OCI-LY7 (cell line): ENCODE results near the gene KRT6A. TPM values are rescaled to one million over a fixed set of nuclear protein-coding genes. Genes with fewer than 3 reads are reported as not detected.

ENCODE experiments used
- BruUV-seq: library from RNA; stranded (reverse); fragments of 400-500 nt; replicated peaks from 2 replicates; lab custom pipeline; 2021; lab: Mats Ljungman, UMichigan
- CTCF ChIA-PET: fragments of 300-600 bp; sonication (Branson Sonifier 250); formaldehyde crosslinking; loops from one replicate; lab custom pipeline; 2022; ENCODE audit warnings: antibody characterized with exemption; ENCODE audit not compliant: unreplicated experiment; lab: Charles Lee
- POLR2A ChIA-PET: fragments of 300-600 bp; sonication (Branson Sonifier 250); formaldehyde crosslinking; loops from one replicate; lab custom pipeline; 2022; ENCODE audit warnings: antibody characterized with exemption; lab: Charles Lee
- DNase-seq: peaks from one replicate; pipeline ENCODE4 v3.0.0-alpha.2; 2015; ENCODE audit warnings: low spot score
- H2AFZ ChIP-seq: fragments of 200-600 bp; sonication (generic), shearing (Covaris generic); 2 replicates; pipeline ENCODE4 v1.6.1; 2014; ENCODE audit warnings: mild to moderate bottlenecking, antibody characterized with exemption, low read length, moderate library complexity
- H3K27ac ChIP-seq: fragments of 200-600 bp; sonication (generic); 2 replicates; pipeline ENCODE4 v1.5.1; 2014; ENCODE audit warnings: mixed run types, low read depth, mild to moderate bottlenecking, moderate library complexity, low read length, inconsistent platforms; ENCODE audit not compliant: poor library complexity, severe bottlenecking
- H3K36me3 ChIP-seq: fragments of 200-600 bp; sonication (generic); 2 replicates; pipeline ENCODE4 v1.6.1; 2014; ENCODE audit warnings: mild to moderate bottlenecking, antibody characterized with exemption, low read length, moderate library complexity, mixed read lengths; ENCODE audit not compliant: insufficient read depth
- H3K4me1 ChIP-seq: fragments of 200-600 bp; sonication (generic); 2 replicates; pipeline ENCODE4 v1.5.1; 2014; ENCODE audit warnings: mild to moderate bottlenecking, low read length; ENCODE audit not compliant: insufficient read depth, poor library complexity, severe bottlenecking
- H3K4me2 ChIP-seq: fragments of 200-600 bp; sonication (generic); 2 replicates; pipeline ENCODE4 v1.6.1; 2014; ENCODE audit warnings: mild to moderate bottlenecking, low read length
- H3K4me3 ChIP-seq: fragments of 200-600 bp; sonication (generic); 2 replicates; pipeline ENCODE4 v1.5.1; 2014; ENCODE audit warnings: mild to moderate bottlenecking, low read depth, low read length; ENCODE audit not compliant: poor library complexity, severe bottlenecking
- H3K79me2 ChIP-seq: fragments of 200-600 bp; sonication (generic); 2 replicates; pipeline ENCODE4 v1.6.1; 2016; ENCODE audit warnings: low read depth, mild to moderate bottlenecking, low read length, moderate library complexity, mixed read lengths; ENCODE audit not compliant: insufficient read depth
- H3K9me2 ChIP-seq: fragments of 200-600 bp; sonication (generic); 2 replicates; pipeline ENCODE4 v1.6.1; 2016; ENCODE audit warnings: mild to moderate bottlenecking, low read length, mixed read lengths; ENCODE audit not compliant: insufficient read depth
- H3K9me3 ChIP-seq: fragments of 200-600 bp; sonication (generic); 2 replicates; pipeline ENCODE4 v1.6.1; 2014; ENCODE audit warnings: mild to moderate bottlenecking, mixed run types, low read length, mixed read lengths
- H4K20me1 ChIP-seq: fragments of 200-600 bp; sonication (generic); 2 replicates; pipeline ENCODE4 v1.6.1; 2014; ENCODE audit warnings: mild to moderate bottlenecking, antibody characterized with exemption, low read length, moderate library complexity, mixed read lengths; ENCODE audit not compliant: insufficient read depth
- CTCF ChIP-seq: fragments of 200-600 bp; sonication (generic); conservative IDR thresholded peaks from 2 replicates; pipeline ENCODE4 v1.5.1; 2014; ENCODE audit warnings: mild to moderate bottlenecking, antibody characterized with exemption, low read length, moderate library complexity, mixed read lengths
- EZH2phosphoT487 ChIP-seq: fragments of 200-600 bp; sonication (generic); IDR thresholded peaks from 2 replicates; pipeline ENCODE4 v1.6.1; 2018; ENCODE audit warnings: low read depth, borderline replicate concordance, mild to moderate bottlenecking, mixed run types, antibody characterized with exemption, low read length, moderate library complexity, mixed read lengths
- intact Hi-C: fragments of 100-400 bp; cut with micrococcal nuclease; formaldehyde crosslinking; loops from one replicate; pipeline ENCODE4 v1.10.0; 2022; ENCODE audit not compliant: unreplicated experiment
- total RNA-seq, 2 experiments: library from RNA; depleted of rRNA in 1 of 2; stranded (reverse); fragments of >200 nt in 1 of 2; shearing (Covaris generic) in 1 of 2; gene quantifications; 2 replicates each; pipeline ENCODE4 v1.2.3, GENCODE V29; 2014 to 2022

The KRT6A gene
- total RNA-seq, 2 experiments from 2014 or later, result 0.74 TPM; not detected in 1

- CTCF ChIA-PET, result no interaction called here
- H2AFZ ChIP-seq, result no peak overlapping the region
- H3K4me2 ChIP-seq, result no peak overlapping the region
- no peak overlapping the region for H3K4me3 ChIP-seq
- no peak overlapping the region for H3K27ac ChIP-seq
- TF ChIP-seq EZH2phosphoT487 (no peak), CTCF (no peak)
- H4K20me1 ChIP-seq, result no peaks in the 10 kb centered on the region
- H3K9me2 ChIP-seq, result no peaks in the 10 kb centered on the region
- no peak for DNase-seq
- no peaks in the 10 kb centered on the region for H3K9me3 ChIP-seq
- intact Hi-C loops, result no loop called here
- POLR2A ChIA-PET, result interaction anchor here (0.6 kb wide), 1 partner anchor 183 kb away, joined by 3 read pairs; no protein-coding TSS in a partner anchor
- no peaks in the 10 kb centered on the region for H3K4me1 ChIP-seq
- BruUV-seq, result no TSS peak
- no peaks in the 10 kb centered on the region for H3K36me3 ChIP-seq
- H3K79me2 ChIP-seq, result no peaks in the 10 kb centered on the region
Measured at GRCh38 chr12:52458861-52459260, 34.2 kb downstream of the KRT6A start.

GRCh38 chr12:52455821-52456220 lies 37.2 kb downstream of the KRT6A start:
- Histone ChIP-seq H3K4me1 (no peaks in the 10 kb centered on the region), H3K4me2 (no peak overlapping the region), H3K79me2 (no peaks in the 10 kb centered on the region), H3K9me3 (no peaks in the 10 kb centered on the region), H3K27ac (no peak overlapping the region), H3K36me3 (no peaks in the 10 kb centered on the region), H2AFZ (no peak overlapping the region), H3K4me3 (no peak overlapping the region), H3K9me2 (no peaks in the 10 kb centered on the region), H4K20me1 (no peaks in the 10 kb centered on the region)
- DNase-seq, result no peak
- TF ChIP-seq CTCF, result no peak
- no peak for TF ChIP-seq EZH2phosphoT487
- intact Hi-C loops, result no loop called here
- POLR2A ChIA-PET, result no interaction called here
- BruUV-seq, result no TSS peak
- CTCF ChIA-PET, result no interaction called here

GRCh38 chr12:52454411-52455201 lies 38.5 kb downstream of the KRT6A start:
- no peak overlapping the region for H3K4me2 ChIP-seq

More at GRCh38 chr12:52454411-52455201, 38.5 kb downstream of the KRT6A start:
- no TSS peak for BruUV-seq
- intact Hi-C loops, result no loop called here
- Histone ChIP-seq H3K27ac (no peak overlapping the region), H3K4me3 (no peak overlapping the region), H3K79me2 (no peaks in the 10 kb centered on the region), H3K9me3 (no peaks in the 10 kb centered on the region), H2AFZ (no peak overlapping the region), H3K4me1 (no peaks in the 10 kb centered on the region), H4K20me1 (no peaks in the 10 kb centered on the region), H3K36me3 (no peaks in the 10 kb centered on the region), H3K9me2 (no peaks in the 10 kb centered on the region)
- TF ChIP-seq EZH2phosphoT487 (no peak), CTCF (no peak)
- no peak for DNase-seq
- CTCF ChIA-PET, result no interaction called here
- POLR2A ChIA-PET, result no interaction called here
